ENCODE data around the gene OSBP2.

- no peak for TF ChIP-seq CTCF (IDR thresholded peaks at IDR 0.05)
- TF ChIP-seq POLR2A (IDR thresholded peaks at IDR 0.05): no peak
Observed at GRCh38 chr22:30731658-30732057, 37.0 kb downstream of the OSBP2 start.
